ENCODE measurements around the gene SYNPR.

SYNPR gene

DNA sequence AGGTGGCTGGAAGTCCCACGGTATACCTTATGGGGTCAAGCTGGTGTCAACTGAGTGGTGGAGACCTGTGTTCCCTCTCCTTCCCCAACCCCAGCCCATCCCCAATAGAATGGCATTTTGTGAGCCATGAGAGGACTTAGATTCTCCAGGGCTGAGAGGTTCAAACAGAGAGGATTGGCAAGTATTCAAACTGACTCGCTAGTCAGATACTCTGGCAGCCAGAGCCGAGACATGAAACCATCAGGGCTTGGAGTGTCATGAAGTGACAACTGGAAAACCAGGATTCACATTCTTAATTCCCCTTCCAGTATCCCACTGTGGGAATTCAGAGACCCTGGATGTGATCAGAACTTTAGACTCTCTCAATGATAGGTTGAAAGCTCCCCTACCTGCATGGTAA, 215.0 kb downstream of the SYNPR start:
- no peaks in the 10 kb centered on the region for H3K9me3 ChIP-seq (ENCODE audit: low read depth, low read length)
- DNase-seq (ENCODE audit: low read depth, low spot score): no peak
- no peak overlapping the region for H3K27ac ChIP-seq
- no peaks in the 10 kb centered on the region for H3K36me3 ChIP-seq (ENCODE audit: insufficient read depth, low read length)
- TF ChIP-seq POLR2AphosphoS5 (IDR thresholded peaks at IDR 0.05; ENCODE audit: borderline replicate concordance, low read depth, low read length) (no peak), FOXP2 (optimal IDR thresholded peaks at IDR 0.05; ENCODE audit: control extremely low read depth, extremely low read length, insufficient read depth) (no peak), EZH2 (IDR thresholded peaks at IDR 0.05) (no peak)
- H3K9ac ChIP-seq (ENCODE audit: insufficient read length): no peak overlapping the region
- no peak overlapping the region for H3K4me3 ChIP-seq

DNA sequence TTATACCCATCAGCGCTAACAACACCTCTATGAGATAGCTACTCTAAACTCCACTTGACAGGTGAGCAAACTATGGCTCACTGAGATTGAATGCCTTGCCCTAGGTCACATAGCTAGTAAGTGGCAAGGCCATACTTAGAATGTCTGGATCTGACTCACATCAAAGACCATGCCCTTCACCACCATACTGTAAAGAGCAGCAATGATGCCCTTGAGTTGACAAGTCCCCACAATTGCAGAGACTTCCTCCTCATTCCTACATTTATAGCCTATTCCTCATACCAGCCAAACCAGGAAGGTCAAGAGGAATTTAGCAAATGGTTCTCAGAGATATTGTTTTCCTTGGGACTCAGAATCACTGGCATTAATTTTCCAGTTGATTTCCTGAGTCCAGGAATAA, 216.5 kb downstream of the SYNPR start:
- no peaks in the 10 kb centered on the region for H3K9me3 ChIP-seq (ENCODE audit: low read depth, low read length)
- no peak overlapping the region for H3K27ac ChIP-seq
- H3K9ac ChIP-seq (ENCODE audit: insufficient read length): no peak overlapping the region
- no peaks in the 10 kb centered on the region for H3K36me3 ChIP-seq (ENCODE audit: insufficient read depth, low read length)
- no peak for TF ChIP-seq EZH2 (IDR thresholded peaks at IDR 0.05)
- no peak for TF ChIP-seq POLR2AphosphoS5 (IDR thresholded peaks at IDR 0.05; ENCODE audit: borderline replicate concordance, low read depth, low read length)
- no peak for TF ChIP-seq FOXP2 (optimal IDR thresholded peaks at IDR 0.05; ENCODE audit: control extremely low read depth, extremely low read length, insufficient read depth)
- DNase-seq (ENCODE audit: low read depth, low spot score): no peak
- no peak overlapping the region for H3K4me3 ChIP-seq

DNA sequence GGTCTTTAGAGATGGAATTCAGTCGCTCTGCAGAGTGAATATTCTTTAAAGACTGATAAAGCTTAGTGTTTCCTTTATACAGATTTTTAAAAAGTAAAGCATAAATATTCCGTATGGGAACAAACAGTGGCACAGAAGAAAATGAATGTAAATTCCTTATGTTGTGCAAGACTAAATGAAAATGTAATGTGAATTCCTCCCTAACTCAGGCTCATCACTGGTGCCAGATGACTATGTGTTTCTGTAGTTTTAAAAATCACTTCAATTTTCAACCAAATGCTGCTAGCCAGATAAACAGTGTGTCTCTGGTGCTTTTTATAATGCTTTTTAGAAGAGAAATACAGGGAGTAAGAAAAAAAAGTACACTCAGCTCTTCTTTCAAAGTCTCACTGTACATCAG, 219.5 kb downstream of the SYNPR start:
- H3K27ac ChIP-seq: no peak overlapping the region
- H3K36me3 ChIP-seq (ENCODE audit: insufficient read depth, low read length): no peaks in the 10 kb centered on the region
- no peak overlapping the region for H3K9ac ChIP-seq (ENCODE audit: insufficient read length)
- H3K4me3 ChIP-seq: no peak overlapping the region
- DNase-seq (ENCODE audit: low read depth, low spot score): no peak
- no peaks in the 10 kb centered on the region for H3K9me3 ChIP-seq (ENCODE audit: low read depth, low read length)
- TF ChIP-seq FOXP2 (optimal IDR thresholded peaks at IDR 0.05; ENCODE audit: control extremely low read depth, extremely low read length, insufficient read depth) (no peak), EZH2 (IDR thresholded peaks at IDR 0.05) (no peak), POLR2AphosphoS5 (IDR thresholded peaks at IDR 0.05; ENCODE audit: borderline replicate concordance, low read depth, low read length) (no peak)

DNA sequence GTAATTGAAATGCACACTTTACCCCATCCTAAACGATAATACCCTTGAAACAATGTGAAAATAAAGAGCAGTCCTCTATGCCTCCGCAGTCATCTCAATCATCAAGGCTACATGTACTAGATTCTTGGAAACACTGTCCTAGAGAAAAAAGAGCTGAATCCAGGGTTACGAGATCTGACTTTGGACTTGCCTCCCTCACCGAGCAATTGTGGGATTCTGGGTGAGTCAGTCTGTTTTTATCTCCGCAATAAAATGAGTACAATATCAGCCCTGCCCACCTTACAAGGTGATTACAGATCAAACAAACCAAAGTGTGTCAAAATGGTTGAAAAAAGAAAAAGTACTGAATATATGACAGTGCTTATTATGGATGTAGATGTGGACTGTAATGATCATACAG, 222.1 kb downstream of the SYNPR start:
- Histone ChIP-seq H3K4me3 (no peak overlapping the region), H3K36me3 (ENCODE audit: insufficient read depth, low read length) (no peaks in the 10 kb centered on the region), H3K9ac (ENCODE audit: insufficient read length) (no peak overlapping the region), H3K9me3 (ENCODE audit: low read depth, low read length) (no peaks in the 10 kb centered on the region), H3K27ac (no peak overlapping the region)
- TF ChIP-seq EZH2 (IDR thresholded peaks at IDR 0.05): no peak
- no peak for TF ChIP-seq POLR2AphosphoS5 (IDR thresholded peaks at IDR 0.05; ENCODE audit: borderline replicate concordance, low read depth, low read length)
- no peak for TF ChIP-seq FOXP2 (optimal IDR thresholded peaks at IDR 0.05; ENCODE audit: control extremely low read depth, extremely low read length, insufficient read depth)
- no peak for DNase-seq (ENCODE audit: low read depth, low spot score)

DNA sequence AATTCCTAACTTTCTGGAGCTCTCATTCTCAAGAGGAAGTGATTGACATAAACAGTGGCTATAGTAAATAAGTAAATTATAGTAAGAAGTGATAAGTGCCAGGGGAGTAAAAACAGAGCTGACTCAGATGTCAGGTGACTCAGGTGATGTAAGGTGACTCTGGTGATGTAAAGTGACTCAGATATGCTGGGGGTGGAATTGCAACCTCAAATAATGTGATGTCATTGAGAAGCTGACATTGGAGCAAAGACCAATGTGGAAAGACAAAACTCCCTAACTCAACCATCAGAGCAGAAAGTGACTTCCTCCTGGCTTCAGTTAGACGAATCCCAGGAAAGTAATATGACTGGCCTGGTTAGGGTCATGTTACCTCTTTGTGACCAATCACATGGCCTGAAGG, 230.2 kb downstream of the SYNPR start:
- no peak for TF ChIP-seq EZH2 (IDR thresholded peaks at IDR 0.05)
- TF ChIP-seq POLR2AphosphoS5 (IDR thresholded peaks at IDR 0.05; ENCODE audit: borderline replicate concordance, low read depth, low read length): no peak
- no peak for TF ChIP-seq FOXP2 (optimal IDR thresholded peaks at IDR 0.05; ENCODE audit: control extremely low read depth, extremely low read length, insufficient read depth)
- Histone ChIP-seq H3K36me3 (ENCODE audit: insufficient read depth, low read length) (no peaks in the 10 kb centered on the region), H3K9ac (ENCODE audit: insufficient read length) (no peak overlapping the region), H3K27ac (no peak overlapping the region), H3K9me3 (ENCODE audit: low read depth, low read length) (no peaks in the 10 kb centered on the region), H3K4me3 (no peak overlapping the region)
- DNase-seq (ENCODE audit: low read depth, low spot score): no peak

DNA sequence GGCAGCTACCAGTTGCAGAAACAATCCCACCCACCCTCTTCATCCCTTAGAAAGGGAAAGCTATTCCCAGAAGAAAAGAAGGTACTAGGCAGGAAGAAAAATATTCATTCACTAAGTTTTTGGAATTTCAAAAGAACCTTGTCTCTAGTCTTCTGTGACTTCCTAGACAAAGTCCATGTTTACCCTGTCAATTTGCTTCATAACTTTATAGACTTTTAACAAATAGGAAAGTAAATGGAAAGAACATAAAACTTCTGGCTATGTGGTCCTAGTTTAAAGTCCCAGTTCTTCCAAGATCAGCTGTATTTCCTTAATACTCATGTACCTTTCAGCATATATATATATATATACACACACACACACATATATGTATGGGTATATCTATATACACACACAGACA, 230.7 kb downstream of the SYNPR start:
- no peak for DNase-seq (ENCODE audit: low read depth, low spot score)
- Histone ChIP-seq H3K4me3 (no peak overlapping the region), H3K36me3 (ENCODE audit: insufficient read depth, low read length) (no peaks in the 10 kb centered on the region), H3K9ac (ENCODE audit: insufficient read length) (no peak overlapping the region), H3K9me3 (ENCODE audit: low read depth, low read length) (no peaks in the 10 kb centered on the region), H3K27ac (no peak overlapping the region)
- no peak for TF ChIP-seq FOXP2 (optimal IDR thresholded peaks at IDR 0.05; ENCODE audit: control extremely low read depth, extremely low read length, insufficient read depth)
- no peak for TF ChIP-seq EZH2 (IDR thresholded peaks at IDR 0.05)
- no peak for TF ChIP-seq POLR2AphosphoS5 (IDR thresholded peaks at IDR 0.05; ENCODE audit: borderline replicate concordance, low read depth, low read length)

GRCh38 chr3:63513791-63514190, 235.7 kb downstream of the SYNPR start:
- Histone ChIP-seq H3K9ac (ENCODE audit: insufficient read length) (no peak overlapping the region), H3K27ac (no peak overlapping the region), H3K9me3 (ENCODE audit: low read depth, low read length) (no peaks in the 10 kb centered on the region), H3K36me3 (ENCODE audit: insufficient read depth, low read length) (no peaks in the 10 kb centered on the region), H3K4me3 (no peak overlapping the region)
- no peak for DNase-seq (ENCODE audit: low read depth, low spot score)
- TF ChIP-seq EZH2 (IDR thresholded peaks at IDR 0.05): no peak
- TF ChIP-seq POLR2AphosphoS5 (IDR thresholded peaks at IDR 0.05; ENCODE audit: borderline replicate concordance, low read depth, low read length): no peak
- no peak for TF ChIP-seq FOXP2 (optimal IDR thresholded peaks at IDR 0.05; ENCODE audit: control extremely low read depth, extremely low read length, insufficient read depth)

- DNase-seq (ENCODE audit: low read depth, low spot score): no peak
- Histone ChIP-seq H3K9me3 (ENCODE audit: low read depth, low read length) (no peaks in the 10 kb centered on the region), H3K4me3 (no peak overlapping the region), H3K9ac (ENCODE audit: insufficient read length) (no peak overlapping the region), H3K36me3 (ENCODE audit: insufficient read depth, low read length) (no peaks in the 10 kb centered on the region), H3K27ac (no peak overlapping the region)
- TF ChIP-seq FOXP2 (optimal IDR thresholded peaks at IDR 0.05; ENCODE audit: control extremely low read depth, extremely low read length, insufficient read depth) (no peak), EZH2 (IDR thresholded peaks at IDR 0.05) (no peak), POLR2AphosphoS5 (IDR thresholded peaks at IDR 0.05; ENCODE audit: borderline replicate concordance, low read depth, low read length) (no peak)
Observed at GRCh38 chr3:63514678-63515077, 236.6 kb downstream of the SYNPR start.

DNA sequence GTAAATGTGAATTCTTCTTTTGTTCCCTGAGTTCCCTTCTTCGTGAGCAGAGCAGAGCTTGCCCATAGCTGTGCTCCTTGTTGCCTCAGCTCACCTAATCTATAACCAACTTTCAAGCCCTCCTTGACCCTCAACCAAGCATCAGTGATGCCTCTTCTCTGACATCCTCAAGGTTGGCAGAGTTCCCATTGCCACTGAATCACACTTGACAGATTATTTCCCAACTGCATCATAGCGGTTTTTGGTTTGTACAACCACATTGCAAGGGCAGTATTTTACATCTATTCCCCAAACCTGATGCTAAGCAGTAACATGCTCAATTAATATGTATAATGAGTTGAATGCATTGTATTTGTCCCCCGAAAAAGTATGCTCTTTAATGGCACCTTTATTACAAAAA, 241.3 kb downstream of the SYNPR start:
- no peak for TF ChIP-seq EZH2 (IDR thresholded peaks at IDR 0.05)
- TF ChIP-seq FOXP2 (optimal IDR thresholded peaks at IDR 0.05; ENCODE audit: control extremely low read depth, extremely low read length, insufficient read depth): no peak
- no peak for TF ChIP-seq POLR2AphosphoS5 (IDR thresholded peaks at IDR 0.05; ENCODE audit: borderline replicate concordance, low read depth, low read length)
- Histone ChIP-seq H3K27ac (no peak overlapping the region), H3K9ac (ENCODE audit: insufficient read length) (no peak overlapping the region), H3K4me3 (no peak overlapping the region), H3K9me3 (ENCODE audit: low read depth, low read length) (no peaks in the 10 kb centered on the region), H3K36me3 (ENCODE audit: insufficient read depth, low read length) (no peaks in the 10 kb centered on the region)
- DNase-seq (ENCODE audit: low read depth, low spot score): no peak
